HG02973 (cell line): Measurements from ENCODE around the gene RTN3.
"Not testable (repeated sequence)": the region's sequence is repeated elsewhere in the genome, so short reads cannot be mapped to it uniquely, and the experiment has no call there.

Experiments
- ATAC-seq: cut with Tn5 transposase; IDR thresholded peaks from one replicate; pipeline ENCODE4 v1.9.1; 2021; ENCODE audit warnings: moderate library complexity; ENCODE audit not compliant: unreplicated experiment

RTN3 gene

DNA sequence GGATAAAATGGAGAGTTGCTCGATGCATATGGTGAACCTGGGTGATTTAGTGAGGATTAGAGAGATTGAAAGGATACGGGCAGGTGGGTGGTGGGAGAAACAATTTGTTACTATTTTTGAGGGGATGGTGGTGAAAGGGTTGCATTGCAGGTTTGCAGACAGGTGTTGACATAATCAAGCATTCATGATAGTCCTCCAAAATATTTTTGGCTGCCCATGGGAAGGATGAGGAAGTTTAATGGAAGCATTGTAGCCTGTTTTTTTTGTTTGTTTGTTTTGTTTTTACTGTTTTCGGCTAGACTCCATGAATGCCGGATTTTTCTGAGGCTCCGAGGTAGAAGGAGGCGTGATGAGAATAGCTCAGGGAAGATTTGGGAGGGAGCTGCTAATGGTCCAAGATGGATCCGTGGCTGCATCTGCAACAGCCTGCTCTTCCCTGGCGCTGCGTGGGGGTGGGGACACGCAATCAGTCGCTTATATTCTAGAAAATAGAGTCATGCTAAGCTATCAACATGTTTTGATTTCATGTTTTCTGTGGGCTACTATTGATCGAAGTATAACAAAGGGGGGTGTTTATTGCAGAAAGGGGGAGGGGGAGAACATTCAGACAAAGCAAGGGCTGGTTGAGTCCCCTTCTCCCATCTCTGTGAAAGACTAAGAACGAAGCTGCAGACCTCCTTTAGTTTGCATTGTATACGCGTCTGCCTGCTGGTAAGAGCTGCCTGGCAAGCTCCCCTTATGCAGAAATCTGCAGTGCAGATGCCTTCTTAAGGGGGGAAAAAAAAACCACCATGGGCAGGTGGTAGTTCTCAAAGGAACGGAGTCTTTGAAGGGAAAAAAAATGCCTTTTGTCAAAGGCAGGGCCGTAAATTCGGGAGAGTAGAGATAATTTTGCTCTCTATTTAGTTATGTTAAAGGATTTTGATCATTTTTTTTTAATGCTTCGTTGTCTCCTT, 1.0 kb downstream of the RTN3 start:
- ATAC-seq = peak; percentile 19

DNA sequence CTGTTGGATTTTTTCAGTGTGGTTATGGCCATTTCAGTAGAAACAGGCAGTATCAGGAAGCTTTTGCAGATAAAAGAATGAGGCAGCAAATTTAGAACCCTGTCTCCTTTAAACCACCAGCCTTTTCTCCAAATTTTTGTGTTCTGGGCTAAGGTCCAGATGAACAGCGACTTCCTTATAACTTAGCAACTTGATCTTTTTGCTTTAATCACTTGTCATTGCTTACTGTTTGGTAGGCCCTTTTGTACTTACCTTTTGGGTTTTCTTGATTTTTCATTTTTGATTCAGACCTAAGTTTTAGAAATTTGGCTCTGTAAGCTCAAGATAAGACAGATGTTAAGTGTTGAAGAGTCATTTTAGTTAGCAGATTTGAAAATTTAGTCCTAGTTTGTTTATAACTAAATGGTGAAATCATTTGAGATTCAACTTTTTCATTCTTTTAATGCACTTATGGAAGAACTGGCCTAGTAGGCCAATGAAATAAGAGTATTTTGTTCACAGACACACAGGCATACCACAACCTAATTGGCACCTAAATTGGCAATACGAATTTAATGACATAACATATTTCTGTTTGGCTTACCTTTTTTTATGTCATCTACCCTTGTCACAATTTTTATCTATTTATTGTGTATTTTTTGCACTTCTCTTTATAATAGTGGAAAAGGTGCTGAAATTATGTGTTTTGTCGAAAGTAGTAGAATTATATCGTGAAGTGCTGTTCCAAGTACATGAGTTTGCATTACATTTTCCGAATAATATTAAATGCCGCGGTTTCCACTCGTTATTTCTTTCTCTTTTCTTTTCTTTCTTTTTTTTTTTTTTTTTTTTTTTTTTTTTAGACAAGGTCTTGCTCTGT, 2.1 kb downstream of the RTN3 start:
- no peak for ATAC-seq

DNA sequence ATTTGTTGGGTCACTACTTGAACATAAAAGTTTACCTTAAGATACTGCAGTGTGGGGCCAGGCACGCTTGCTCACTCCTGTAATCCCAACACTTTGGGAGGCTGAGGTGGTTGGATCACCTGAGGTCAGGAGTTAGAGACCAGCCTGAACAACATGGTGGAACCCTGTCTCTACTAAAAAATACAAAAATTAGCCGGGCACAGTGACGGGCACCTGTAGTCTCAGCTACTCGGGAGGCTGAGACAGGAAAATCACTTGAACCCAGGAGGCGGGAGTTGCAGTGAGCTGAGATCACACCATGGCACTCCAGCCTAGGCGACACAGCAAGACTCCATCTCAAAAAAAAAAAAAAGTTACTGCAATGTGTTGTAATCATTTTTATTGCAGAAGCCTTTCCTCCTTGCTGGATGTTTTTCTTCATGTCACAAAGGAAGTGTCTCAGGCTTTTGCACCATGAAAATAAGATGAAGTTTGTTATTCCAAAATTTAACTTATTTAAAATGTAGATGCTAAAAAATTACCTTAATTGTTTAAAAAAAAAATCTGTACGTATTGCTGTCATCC, 3.9 kb downstream of the RTN3 start:
- not testable (repeated sequence) for ATAC-seq

DNA sequence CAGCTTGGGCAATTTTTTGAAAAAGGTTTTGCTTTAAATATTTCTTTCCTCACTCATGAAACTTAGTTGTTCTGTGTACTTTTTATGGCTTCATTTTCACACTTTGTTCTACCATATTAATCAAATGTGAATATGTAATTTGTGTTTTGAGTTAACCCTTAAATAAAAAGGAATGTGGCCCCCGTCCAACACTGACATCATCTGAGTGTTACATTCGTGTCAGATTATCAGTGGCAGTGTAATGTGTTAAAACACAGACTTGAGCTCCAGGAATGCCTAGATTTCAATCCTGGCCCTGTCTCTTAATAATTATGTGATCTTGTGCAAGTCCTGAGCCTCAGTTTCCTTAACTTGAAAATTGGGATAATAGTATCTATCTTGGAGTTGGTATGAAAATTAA, 5.6 kb downstream of the RTN3 start:
- no peak for ATAC-seq

DNA sequence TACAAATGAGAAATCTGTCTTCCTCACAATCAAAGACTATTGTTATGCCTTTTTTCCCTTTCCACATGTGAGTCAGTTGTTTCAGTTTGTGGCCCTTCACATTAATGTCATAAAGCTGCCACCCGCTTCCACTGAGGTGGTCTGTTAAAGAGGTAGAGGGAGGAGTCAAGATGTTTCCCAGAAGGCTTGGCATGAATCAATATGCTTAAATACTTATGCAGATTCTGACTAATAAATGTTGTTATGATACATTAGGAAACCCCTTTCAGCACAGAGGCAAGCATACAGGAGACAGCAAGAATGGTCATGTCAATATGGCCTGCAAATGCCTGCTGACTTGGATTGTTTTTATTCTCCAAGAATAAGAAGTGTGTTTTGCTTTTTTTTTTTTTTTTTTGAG, 6.5 kb downstream of the RTN3 start:
- no peak for ATAC-seq

DNA sequence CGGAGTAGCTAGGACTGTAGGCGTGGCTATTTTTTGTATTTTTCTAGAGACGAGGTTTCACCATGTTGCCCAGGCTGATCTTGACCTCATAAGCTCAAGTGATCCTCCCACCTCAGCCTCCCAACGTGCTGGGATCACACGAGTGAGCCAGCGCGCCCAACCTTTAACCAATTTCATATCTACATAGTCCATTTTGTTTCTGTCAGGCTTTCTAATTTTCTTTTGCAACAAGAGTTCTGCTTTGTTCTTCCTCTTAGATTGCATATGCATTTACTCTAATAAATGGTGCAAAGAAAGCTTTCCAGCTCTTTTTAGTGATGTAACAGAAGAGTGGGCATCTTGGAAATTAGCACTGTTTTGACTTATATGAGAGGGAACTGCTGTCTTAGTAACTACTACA, 13.3 kb downstream of the RTN3 start:
- ATAC-seq = no peak

DNA sequence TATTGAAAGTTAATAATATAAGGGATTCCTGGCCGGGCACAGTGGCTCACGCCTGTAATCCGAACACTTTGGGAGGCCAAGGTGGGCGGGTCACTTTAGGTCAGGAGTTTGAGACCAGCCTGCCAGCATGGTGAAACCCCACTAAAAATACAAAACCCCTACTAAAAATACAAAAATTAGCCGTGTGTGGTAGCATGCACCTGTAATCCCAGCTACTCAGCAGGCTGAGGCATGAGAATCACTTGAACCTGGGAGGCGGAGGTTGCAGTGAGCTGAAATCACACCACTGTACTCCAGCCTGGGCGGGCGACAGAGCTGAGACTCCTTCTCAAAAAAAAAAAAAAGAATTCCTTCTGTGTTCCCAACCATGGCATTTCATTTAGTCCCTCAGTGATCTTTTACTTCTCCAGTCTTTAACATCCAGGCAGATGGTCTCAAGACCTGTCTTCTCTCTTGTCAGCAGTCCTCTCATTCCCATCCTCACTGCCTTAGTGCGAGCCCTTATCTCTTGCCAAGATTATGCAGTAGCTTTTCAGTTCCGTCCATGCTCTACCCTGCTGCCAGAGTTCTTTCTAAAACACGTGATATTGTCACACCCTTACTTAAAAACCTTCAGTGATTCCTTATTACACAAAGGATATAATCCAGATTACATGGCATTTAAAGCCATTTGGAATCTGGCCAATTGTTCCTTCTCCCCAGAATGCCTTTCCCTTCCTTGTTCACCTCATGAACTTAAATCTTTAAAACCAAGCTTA, 17.9 kb downstream of the RTN3 start:
- no peak for ATAC-seq

DNA sequence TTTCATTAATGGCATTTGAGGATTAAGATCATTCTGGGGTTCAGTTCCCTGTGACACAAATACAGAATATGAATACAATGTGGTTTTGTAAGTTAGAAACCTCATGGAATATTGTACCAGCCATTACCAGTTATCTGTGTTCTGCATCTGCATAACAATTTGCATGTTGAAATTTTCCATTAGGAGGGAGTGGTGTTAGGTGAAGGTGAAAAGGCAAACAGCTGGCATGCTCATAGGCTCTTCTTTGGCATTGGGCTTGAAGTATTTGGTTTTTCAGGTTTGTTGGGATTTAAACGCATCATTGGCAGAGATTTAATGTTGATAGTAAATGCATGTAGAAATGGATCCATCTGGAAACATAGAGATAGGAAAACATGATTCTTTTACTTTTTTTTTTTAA, 18.6 kb downstream of the RTN3 start:
- no peak for ATAC-seq

DNA sequence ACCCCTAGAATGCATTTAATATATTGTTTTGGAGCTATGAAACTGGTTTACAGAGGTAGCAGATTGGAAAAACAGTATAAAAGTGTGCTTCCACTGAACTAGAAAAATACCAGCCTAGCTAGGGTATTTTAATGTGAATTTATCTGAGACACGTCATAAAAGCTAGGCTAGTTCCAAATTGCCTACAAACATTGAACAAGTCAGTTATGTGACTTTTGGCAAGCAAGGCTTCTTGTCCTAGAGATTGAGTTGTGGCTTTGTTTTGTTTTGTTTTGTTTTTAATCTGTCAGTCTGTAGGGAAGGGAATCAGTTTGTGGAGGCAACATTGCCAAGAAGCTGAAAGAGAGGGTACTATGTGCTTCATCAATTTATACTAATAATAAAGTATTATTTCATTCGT, 24.2 kb downstream of the RTN3 start:
- no peak for ATAC-seq

DNA sequence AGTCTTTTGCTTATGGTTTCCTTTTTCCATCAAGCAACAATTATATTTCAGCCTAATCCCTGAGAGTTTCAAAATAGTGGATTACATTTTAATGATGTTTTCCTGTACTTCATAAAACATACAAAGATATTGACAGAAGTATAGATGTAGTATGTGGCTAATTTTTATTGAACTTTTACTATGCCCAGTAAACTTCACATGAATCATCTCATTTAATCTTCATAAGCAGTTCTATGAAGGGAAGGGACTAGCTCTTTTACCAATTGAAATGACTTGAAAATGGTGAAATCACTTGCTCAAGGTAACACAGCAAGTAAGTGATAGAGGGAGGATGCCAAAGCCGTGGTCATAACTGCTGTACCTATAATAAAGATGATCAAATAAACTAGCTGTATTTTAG, 27.5 kb downstream of the RTN3 start:
- ATAC-seq = no peak

DNA sequence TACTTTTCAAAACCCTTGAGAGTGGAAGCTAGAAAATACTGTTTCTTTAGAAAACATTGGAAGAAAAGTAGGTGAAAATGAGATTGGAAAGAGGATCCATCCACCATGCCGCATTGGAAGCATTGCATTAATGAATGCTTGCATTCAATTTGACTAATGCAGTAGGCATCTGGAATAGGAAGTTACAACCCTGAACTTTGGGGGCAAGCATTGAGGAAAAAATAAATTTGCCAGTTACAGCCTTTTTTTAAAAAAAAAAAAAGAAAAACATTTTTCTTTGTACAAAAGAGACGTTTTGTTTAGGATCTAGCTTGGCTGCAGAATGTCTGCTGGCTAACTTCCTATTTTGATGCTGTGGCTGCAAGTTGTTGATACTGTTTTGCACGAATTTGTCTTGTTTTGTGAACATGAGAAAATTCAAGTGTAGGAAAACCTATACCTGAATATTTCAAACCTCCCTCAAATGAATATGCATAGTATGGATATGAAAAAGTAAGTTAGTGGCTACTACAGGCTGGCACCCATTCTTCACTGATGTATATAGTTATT, 28.1 kb downstream of the RTN3 start:
- no peak for ATAC-seq

DNA sequence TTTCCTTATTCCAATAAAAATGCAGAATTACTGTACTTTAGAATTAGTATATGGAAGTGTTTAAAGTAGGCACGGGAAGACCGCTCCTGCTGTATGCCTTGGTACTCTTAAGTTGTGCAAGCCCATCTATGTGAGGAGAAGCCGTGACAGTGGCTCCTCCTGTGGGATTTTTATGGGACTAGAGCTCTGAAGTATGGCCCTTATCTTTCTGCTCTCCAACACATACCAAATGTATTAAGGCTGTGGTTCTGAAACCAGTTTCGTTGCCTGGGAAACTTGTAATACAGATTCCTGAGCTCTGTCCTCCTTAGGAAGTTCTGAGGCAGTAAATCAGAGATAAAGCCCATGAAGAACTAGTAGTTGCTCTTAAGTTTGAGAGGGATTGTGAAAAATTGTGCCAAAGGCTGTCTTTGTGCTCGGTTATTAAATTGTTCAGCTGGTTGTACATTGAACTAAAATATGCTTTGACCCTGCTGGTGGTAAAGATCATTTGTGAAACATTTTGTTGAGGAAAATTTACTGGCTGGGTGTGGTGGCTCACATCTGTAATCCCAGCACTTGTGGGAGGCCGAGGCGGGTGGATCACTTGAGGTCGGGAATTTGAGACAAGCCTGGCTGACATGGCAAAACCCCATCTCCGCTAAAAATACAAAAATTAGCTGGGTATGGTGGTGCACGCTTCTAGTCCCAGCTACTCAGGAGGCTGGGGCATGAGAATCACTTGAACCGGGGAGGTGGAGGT, 29.3 kb downstream of the RTN3 start:
- no peak for ATAC-seq

DNA sequence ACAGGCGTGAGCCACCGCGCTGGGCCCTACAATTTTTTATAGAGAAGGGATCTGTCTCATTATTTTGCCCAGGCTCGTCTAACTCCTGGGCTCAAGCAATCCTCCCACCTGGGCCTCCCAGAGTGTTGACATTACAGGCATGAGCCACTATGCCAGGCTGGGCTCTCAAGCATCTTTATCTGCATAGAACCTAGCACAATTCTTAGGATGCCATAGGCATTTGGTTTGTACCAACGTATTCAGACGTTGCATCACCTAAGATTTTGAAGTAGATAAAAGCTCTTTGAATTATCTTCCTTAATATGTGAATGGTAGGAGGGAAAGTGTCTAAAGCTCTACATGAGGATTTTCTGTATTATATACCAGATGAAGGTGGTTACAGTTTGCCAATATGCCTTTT, 30.5 kb downstream of the RTN3 start:
- no peak for ATAC-seq

DNA sequence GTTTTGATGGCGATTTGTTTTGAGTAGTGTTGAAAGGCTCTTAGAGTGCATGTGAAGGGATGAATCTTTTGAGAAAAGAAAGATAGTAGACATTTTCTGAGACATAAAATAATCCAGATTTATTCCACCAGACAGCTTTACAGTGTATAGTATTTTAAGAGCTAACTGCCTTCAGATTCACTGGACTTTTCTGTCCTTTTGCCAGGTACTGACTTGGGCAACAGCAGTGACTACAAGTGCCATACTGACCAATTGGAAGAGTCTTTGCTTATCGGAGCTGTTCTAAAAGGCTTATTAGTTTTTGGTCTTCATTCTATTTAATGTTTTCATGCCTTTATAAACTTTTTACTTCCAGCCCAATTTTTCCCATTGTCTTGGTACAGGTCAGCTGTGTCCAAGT, 32.5 kb downstream of the RTN3 start:
- no peak for ATAC-seq

DNA sequence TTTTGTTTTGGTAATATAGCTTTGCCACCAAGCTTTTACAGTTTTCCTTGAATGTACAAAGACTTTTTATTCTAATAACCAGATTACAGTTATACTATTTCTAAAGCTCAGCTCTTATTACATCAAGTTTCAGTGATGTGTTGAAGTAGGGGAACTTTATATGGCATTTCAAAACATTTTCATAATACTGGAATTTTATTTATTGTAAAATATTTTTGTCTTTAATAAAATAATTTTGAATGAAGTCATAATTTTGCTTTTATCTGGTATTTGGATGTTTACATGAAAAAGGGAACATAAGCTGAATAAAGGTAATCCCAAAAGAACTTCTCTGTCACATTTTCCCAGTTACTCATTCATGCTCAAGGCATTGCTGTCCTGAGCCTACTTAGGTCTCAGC, 34.7 kb downstream of the RTN3 start:
- ATAC-seq = no peak

DNA sequence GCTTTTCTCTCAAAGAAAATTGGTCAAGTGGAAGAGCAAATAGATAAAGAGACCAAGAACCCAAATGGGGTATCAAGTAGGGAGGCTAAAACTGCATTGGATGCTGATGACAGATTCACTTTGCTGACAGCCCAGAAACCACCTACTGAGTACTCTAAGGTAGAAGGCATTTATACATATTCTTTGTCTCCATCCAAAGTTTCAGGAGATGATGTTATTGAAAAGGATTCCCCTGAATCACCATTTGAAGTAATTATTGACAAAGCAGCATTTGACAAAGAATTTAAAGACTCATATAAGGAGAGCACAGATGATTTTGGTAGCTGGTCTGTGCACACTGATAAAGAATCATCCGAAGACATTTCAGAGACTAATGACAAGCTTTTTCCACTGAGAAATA, 37.7 kb downstream of the RTN3 start:
- ATAC-seq = no peak

DNA sequence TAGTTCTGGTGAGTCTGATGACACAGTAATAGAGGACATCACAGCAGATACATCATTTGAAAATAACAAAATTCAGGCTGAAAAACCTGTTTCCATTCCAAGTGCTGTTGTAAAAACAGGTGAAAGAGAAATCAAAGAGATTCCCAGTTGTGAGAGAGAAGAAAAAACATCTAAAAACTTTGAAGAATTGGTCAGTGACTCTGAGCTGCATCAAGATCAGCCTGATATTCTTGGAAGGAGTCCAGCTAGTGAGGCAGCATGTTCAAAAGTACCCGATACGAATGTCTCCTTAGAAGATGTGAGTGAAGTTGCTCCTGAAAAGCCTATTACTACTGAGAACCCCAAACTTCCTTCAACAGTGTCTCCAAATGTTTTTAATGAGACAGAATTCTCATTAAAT, 38.7 kb downstream of the RTN3 start:
- no peak for ATAC-seq

DNA sequence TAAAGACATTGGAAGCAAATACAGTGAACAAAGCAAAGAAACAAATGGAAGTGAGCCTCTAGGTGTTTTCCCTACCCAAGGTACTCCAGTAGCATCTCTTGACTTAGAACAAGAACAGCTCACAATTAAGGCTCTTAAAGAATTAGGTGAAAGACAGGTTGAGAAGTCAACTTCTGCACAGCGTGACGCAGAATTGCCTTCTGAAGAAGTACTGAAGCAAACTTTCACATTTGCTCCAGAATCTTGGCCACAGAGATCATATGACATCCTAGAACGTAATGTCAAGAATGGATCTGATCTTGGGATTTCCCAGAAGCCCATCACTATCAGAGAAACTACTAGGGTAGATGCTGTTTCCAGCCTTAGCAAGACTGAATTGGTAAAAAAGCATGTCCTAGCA, 39.3 kb downstream of the RTN3 start:
- no peak for ATAC-seq

DNA sequence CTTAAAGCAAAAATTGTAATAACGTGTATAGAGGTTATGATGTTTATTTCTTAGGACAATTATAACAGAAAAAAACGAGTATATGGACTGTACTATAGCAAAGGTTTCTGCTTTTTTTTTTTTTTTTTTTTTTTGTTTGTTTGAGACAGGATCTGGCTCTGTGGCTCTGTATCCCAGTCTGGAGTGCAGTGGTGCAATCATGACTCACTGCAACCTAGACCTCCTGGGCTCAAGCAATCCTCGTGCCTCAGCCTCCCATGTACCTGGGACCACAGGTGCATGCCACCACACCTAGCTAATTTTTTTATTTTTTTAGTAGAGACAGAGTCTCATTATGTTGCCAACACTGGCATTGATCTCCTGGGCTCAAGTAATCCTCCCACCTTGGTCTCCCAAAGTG, 48.0 kb downstream of the RTN3 start:
- no peak for ATAC-seq

DNA sequence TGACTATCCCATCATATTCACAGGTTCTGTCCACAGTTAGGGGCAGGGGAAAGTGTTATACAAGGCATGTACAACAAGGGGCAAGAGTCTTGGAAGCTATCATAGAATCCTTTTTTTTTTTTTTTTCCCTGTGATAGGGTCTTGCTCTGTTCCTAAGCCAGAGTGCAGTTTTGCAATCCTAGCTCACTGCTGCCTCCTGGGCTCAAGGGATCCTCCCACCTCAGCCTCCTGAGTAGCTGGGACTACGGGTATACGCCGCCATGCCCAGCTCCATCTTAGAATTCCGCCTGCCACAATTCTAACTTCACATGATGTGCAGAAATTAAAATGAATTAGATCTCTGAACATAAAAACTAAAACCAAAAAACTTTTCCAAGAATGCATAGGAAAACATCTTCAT, 55.6 kb downstream of the RTN3 start:
- no peak for ATAC-seq
